Renal pelvis (tissue), 12 donors: Measurements from ENCODE around the gene RRP1. TPM values are rescaled to one million over a fixed set of nuclear protein-coding genes. Genes with fewer than 3 reads are reported as not detected.

ENCODE experiments used
- DNase-seq: peaks from one replicate; pipeline ENCODE4 v3.0.0-alpha.2; 2013
- long read RNA-seq, 16 experiments: transcript quantifications; one replicate each; lab custom pipeline, GENCODE V29; 2026
- polyA plus RNA-seq, 3 donors: library from polyadenylated mRNA; unstranded; fragments of 120-200 nt; gene quantifications; one replicate each; pipeline ENCODE4 v1.2.1, GENCODE V29; 2013; ENCODE audit not compliant: insufficient read length in 3 of 3

Gene RRP1, protein sequence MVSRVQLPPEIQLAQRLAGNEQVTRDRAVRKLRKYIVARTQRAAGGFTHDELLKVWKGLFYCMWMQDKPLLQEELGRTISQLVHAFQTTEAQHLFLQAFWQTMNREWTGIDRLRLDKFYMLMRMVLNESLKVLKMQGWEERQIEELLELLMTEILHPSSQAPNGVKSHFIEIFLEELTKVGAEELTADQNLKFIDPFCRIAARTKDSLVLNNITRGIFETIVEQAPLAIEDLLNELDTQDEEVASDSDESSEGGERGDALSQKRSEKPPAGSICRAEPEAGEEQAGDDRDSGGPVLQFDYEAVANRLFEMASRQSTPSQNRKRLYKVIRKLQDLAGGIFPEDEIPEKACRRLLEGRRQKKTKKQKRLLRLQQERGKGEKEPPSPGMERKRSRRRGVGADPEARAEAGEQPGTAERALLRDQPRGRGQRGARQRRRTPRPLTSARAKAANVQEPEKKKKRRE
- polyA plus RNA-seq, result 10 to 100 TPM; 31.3 to 35.8 (median 31.7) TPM
- long read RNA-seq, donor 1, transcript RRP1-207 (13 exons, 3,022 nt), result major isoform, 6 of 6 reads
- long read RNA-seq, donor 1, partial matches to known transcripts, result 0 of 6 reads
- long read RNA-seq, donor 1, other reads (novel, unspliced or antisense), result 0 of 6 reads
- long read RNA-seq, donor 2, transcript RRP1-207 (13 exons, 3,022 nt), result major isoform, 15 of 16 reads
- long read RNA-seq, donor 2, partial matches to known transcripts, result 0 of 16 reads
- long read RNA-seq, donor 2, other reads (novel, unspliced or antisense), result 0 of 16 reads
- long read RNA-seq, donor 3, transcript RRP1-207 (13 exons, 3,022 nt), result major isoform, 8 of 8 reads
- long read RNA-seq, donor 3, partial matches to known transcripts, result 0 of 8 reads
- long read RNA-seq, donor 3, other reads (novel, unspliced or antisense), result 0 of 8 reads
- long read RNA-seq, donor 4, transcript RRP1-207 (13 exons, 3,022 nt), result major isoform, 9 of 9 reads
- long read RNA-seq, donor 4, partial matches to known transcripts, result 0 of 9 reads
- long read RNA-seq, donor 4, other reads (novel, unspliced or antisense), result 0 of 9 reads
- long read RNA-seq, donor 5, partial matches to known transcripts, result 0 of 1 reads
- long read RNA-seq, donor 5, other reads (novel, unspliced or antisense), result 0 of 1 reads
- long read RNA-seq, donor 6, transcript RRP1-207 (13 exons, 3,022 nt), result major isoform, 6 of 7 reads
- long read RNA-seq, donor 6, partial matches to known transcripts, result 0 of 7 reads
- long read RNA-seq, donor 6, other reads (novel, unspliced or antisense), result 0 of 7 reads
- long read RNA-seq, donor 7, transcript RRP1-207 (13 exons, 3,022 nt), result major isoform, 12 of 13 reads
- long read RNA-seq, donor 7, partial matches to known transcripts, result 0 of 13 reads
- long read RNA-seq, donor 7, other reads (novel, unspliced or antisense), result 0 of 13 reads
- long read RNA-seq, donor 8, partial matches to known transcripts, result 0 of 2 reads
- long read RNA-seq, donor 8, other reads (novel, unspliced or antisense), result 0 of 2 reads
- long read RNA-seq, donor 9, transcript RRP1-207 (13 exons, 3,022 nt), result major isoform, 9 of 11 reads
- long read RNA-seq, donor 9, partial matches to known transcripts, result 0 of 11 reads
- long read RNA-seq, donor 9, other reads (novel, unspliced or antisense), result 0 of 11 reads
- long read RNA-seq, donor 10, partial matches to known transcripts, result 0 of 4 reads
- long read RNA-seq, donor 10, other reads (novel, unspliced or antisense), result 0 of 4 reads
- long read RNA-seq, donor 11, transcript RRP1-207 (13 exons, 3,022 nt), result major isoform, 5 of 6 reads
- long read RNA-seq, donor 11, partial matches to known transcripts, result 0 of 6 reads
- long read RNA-seq, donor 11, other reads (novel, unspliced or antisense), result 0 of 6 reads
- long read RNA-seq, donor 12, transcript RRP1-207 (13 exons, 3,022 nt), result major isoform, 11 of 13 reads
- long read RNA-seq, donor 12, partial matches to known transcripts, result 0 of 13 reads
- long read RNA-seq, donor 12, other reads (novel, unspliced or antisense), result 0 of 13 reads
- long read RNA-seq, donor 13, partial matches to known transcripts, result 0 of 3 reads
- long read RNA-seq, donor 13, other reads (novel, unspliced or antisense), result 0 of 3 reads
- long read RNA-seq, donor 14, partial matches to known transcripts, result 0 of 4 reads
- long read RNA-seq, donor 14, other reads (novel, unspliced or antisense), result 0 of 4 reads
- long read RNA-seq, donor 15, transcript RRP1-207 (13 exons, 3,022 nt), result major isoform, 10 of 10 reads
- long read RNA-seq, donor 15, partial matches to known transcripts, result 0 of 10 reads
- long read RNA-seq, donor 15, other reads (novel, unspliced or antisense), result 0 of 10 reads
- long read RNA-seq, donor 16, transcript RRP1-207 (13 exons, 3,022 nt), result major isoform, 8 of 8 reads
- long read RNA-seq, donor 16, partial matches to known transcripts, result 0 of 8 reads
- long read RNA-seq, donor 16, other reads (novel, unspliced or antisense), result 0 of 8 reads

DNA sequence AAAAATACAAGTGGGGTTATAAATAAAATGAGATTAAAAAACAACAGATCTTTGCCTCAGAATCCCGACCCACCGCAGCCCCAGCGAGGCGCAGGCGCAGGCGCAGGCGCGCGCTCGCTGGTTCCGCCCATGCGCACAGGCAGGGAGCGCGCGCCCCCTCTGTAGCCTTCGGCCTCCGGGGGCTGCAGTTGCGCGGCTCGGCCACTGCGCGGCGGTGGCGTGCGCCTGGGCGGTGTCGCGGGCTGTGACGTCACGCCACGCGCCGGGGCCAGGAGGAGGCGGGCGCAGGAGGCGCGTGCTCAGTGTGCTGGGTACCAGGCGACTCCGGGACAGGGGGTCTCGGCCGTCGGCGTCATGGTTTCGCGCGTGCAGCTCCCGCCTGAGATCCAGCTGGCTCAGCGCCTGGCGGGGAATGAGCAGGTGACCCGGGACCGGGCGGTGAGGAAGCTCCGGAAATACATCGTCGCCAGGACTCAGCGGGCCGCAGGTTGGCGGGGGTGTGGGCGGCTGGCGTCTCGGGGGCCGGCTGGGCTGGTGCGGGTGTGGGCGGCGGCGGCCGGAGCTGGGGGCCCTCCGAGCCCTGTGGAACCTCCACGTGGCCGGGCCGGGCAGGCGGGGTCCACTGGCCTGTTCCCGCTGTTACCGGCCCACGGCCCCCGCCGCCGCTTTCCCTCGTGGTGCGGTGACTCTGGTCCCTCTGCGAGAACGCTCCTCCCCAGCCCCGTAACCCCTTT, at the start of gene RRP1:
TSS of gene RRP1 (plus strand) at position 302 of the 734 bp plus-strand sequence. CDS start at position 355, 53 bp downstream.
- peak; percentile 91 for DNase-seq

DNA sequence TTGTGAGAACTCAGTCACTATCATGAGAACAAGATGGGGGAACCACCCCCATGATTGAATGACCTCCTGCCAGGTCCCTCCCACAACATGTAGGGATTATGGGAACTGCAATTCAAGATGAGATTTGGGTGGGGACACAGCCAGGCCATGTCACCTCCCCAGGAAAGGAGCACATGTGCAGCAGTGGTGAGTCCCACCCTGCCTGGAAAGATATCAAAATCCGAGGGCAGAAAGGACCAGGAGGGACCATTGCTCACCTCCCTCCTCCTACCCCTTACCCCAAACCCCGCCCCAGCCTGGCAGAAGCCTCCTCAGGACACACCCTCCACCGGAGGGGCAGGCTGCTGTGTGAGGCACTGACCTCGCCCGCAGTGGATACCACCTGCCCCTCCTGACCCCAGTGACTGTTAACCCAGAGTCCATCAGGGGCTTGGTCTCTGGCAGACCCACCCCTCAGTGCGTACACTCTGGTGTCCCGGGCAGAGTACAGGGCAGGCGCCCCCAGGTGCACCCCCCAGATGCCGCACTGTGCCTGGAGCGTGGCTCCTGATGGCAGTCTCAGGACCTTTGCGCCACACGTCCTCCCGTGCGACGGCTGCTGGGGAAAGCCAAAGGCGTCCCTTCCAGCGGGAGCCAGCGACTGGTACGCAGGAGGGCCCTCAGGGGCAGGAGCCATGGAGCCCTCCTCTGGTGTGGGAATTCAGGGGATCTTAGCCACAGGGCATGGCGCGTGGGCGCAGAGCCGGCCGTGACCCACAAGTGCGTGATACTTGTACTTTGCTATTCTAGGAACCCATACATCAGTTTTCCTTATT, 49.5 kb upstream of the RRP1 start:
- DNase-seq, result no peak

DNA sequence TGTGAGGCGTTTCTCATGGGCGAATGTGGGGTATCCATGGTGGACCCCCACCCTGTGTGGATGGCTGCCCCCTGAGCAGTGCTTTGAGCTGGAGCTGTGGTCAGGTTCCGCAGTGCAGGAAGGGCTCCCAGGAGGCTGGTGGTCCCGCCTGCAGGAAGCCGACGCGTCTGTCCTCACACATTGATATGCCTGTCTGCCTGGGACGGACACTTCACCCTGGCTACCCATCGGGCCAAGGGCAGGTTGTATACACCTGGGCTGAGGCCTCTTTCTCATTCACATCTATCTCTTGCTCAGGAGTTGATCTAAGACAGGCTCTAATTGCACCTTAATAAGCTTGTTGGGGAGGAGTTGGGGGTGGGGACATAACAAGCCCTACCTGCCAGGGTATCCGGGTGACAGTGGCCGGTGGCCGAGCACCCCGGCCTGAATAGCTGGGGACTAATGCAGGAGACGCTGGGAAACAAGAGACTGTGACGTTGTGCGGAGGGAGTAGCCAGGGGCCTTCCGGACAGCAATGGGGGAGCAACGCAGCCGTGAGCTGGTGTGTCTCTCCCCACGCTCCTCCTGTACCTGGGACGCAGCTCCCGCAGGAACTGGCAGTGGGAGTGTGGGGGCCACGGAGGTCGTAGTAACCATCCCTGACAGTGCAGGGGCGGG, 48.8 kb upstream of the RRP1 start:
- peak; percentile 76 for DNase-seq

DNA sequence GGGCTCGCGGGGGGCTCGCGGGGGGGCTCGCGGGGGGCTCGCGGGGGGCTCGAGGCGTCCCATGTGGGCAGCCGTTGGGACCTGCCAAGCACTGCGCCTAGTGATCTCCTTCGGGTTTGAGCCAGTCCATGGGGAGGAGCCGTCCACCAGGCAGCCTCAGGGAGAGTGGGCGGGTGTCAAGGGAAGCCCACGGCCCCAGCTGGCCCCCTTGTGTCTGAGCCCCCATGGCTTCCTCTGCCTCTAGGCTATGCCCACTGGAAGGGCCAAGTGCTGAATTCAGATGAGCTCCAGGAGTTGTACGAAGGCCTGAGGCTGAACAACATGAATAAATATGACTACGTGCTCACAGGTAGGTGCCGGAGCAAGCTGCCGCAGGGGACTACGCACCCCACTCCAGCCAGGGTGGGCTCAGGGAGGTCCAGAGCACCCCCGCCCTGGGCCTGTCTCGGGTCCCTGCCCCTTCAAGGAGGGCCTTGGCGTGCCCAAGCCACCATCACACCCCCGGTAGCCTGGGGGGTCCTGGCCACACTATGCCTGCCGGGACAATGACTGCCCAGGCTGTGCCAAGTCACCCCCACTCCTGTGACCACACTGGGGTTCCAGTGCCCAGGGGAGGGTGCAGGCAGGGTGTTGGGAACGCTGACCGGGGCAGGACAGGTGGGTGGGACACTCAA, 47.8 kb upstream of the RRP1 start:
- no peak for DNase-seq

DNA sequence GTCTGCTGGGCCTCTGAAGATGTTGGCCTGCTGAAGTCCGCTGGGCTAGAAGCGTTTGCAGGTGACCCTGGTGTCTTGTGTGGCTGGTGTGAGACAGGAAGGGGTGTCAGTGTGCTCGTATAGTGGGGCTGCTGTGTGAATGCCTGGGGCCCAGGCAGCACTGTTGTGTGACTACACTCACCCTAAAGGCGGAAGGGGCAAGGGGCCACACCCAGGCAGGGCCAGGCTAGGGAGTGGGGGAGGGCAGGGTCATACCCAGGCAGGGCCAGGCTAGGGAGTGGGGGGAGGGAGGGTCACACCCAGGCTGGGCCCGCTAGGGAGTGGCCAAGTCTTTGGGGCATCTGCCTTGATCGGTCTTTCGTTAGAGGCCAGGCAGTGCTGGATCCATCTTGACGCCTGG, 45.4 kb upstream of the RRP1 start:
- no peak for DNase-seq

DNA sequence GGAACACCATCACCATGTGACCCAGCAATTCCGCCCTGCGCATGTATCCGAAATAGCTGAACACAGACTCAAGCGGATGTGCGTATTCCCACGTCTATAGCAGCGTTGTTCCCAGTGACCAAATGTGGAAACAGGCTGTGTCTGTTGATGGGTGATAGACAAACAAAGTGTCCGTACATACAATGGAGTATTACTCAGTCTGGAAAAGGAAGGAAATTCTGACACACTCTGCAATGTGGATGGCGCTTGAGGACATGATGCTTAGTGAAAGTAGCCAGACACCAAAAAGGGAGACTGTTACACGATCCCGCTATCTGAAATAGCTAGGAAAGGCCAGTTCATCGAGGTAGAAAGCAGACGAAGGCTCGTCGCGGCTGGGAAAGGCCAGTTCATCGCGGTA, 44.7 kb upstream of the RRP1 start:
- no peak for DNase-seq

DNA sequence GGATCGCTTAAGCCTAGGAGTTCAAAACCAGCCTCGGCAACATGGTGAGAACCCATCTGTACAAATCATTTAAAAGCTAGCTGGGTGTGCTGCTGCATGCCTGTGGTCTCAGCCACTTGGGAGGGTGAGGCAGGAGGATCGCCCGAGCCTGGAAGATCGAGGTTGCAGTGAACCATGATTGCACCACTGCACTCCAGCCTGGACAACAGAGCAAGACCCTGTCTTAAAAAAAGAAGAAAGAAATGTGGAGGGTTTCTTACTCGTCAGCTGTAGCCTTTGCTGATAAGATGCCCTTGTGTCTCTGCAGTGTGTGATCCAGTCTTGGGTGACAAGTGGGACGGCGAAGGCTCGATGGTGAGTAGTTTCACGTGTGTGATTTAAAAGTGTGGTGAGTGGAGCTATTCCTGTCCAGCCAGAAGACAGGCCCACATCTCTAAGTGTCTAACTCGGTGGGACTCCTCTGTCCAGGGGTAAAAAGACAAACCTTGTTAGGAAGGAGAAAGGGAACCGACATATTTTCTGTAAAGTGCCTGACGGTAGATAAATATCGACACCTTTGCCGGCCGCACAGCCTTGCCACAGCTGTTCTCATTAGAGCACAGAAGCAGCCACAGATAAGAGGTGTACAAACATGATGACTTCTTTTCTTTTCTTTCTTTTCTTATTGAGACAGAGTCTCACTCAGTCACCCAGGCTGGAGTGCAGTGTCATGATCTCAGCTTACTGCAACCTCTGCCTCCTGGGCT, 43.4 kb upstream of the RRP1 start:
- no peak for DNase-seq

DNA sequence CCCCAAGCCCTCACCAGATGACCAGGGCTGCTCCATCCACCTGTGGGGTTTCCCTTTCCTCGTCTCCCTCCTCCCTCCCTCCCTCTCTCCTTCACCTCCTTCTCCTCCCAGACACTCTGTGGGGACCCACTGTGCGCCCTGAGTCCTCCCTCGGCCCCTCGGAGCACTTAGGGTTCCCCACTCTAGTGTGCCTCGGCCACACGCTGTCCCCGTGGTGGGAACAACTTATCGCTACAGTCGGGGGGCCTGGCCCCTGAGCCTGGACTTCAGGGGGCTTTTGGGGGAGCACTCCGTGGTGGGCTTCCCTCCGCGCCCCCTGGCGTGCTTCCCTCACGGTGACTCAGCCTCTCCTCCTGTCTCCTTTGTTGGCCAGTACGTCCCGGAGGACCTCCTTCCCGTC, 40.8 kb upstream of the RRP1 start:
- no peak for DNase-seq

DNA sequence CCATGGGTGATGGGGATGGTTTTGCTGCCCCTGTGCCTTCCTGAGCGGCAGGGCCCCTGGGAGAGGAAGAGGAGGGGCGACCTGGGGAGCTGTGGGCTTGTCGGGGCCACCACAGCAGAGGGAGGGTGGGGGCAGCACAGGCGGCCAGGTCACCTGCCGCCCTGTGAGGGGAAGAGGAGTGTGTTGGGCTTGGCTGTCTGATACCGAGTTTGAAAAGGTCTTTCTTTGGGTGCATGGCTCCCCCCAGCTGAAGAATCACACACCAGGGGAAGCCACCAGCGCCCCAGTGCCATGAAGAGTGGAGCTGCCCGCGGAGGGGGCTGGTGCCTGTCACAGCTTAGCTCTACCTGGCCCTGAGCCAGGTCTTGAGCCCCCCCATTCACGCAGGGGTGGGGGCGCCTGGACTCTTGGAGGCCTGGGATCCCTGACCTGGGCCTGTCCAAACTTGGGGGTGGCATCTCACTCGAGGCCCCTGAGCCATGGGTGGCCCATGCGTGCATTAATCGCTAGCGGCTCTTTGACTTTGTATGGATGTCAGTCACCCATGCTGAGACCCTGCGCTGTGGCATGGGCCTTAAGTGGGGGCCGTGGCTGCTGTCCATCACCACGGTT, 39.6 kb upstream of the RRP1 start:
- DNase-seq, result no peak

DNA sequence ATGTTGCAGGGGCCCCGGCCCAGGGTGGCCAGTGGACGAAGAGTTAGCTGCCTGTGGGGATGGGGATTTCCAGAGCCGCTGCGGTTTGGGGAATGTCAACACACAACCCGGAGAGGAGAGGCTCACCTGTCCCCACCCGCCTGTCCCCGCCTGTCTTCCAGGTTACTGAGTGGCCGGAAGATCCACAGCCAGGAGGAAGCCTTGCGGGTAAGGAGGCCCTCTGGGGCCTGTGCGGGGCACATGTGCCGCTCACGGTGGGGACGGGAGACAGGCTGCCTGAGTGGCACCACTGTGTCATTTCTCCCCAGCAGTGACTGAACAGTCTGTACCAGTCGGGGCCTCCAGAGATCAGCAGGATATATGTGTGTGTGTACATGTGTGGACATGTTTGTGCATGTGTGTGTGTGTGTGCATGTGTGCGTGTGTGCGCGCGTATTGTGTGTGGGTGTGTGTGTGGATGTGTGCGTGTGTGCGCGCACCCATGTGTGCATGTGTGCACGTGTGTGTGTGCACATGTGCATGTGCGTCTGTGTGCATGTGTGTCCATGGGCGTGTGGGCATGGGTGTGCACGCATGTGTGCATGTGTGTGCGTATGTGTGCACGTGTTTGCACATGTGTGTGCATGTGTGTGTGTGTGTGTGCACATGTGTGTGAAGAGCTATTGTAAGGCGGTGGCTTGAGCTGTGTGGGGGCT, 38.9 kb upstream of the RRP1 start:
- no peak for DNase-seq

DNA sequence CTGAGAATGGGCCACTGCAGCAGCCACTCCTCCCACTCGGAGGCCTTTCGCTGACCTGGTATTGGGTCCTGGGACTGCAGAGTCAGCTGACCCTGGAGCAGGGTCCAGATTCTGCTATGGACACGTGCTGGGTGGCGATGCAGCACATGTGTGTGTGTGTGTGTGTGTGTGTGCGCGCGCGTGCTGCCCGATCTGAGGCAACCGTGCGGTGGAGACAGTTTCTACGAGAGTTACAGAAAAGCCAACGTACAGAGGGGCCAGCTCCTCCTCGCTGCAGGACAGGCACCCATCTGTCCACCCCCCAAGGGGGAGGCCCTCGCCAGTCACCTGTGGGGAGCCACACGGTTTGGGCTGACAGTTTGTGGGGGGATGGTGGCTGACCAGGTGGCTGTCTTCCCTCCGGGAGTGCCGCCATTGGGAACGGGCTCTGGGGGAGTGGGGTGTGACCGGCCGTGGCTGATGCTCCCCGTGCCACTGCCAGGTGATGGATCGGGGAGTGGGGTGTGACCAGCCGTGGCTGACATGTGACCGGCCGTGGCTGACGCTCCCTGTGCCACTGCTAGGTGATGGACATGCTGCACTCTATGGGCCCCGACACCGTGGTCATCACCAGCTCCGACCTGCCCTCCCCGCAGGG, 37.3 kb upstream of the RRP1 start:
- DNase-seq, result no peak

DNA sequence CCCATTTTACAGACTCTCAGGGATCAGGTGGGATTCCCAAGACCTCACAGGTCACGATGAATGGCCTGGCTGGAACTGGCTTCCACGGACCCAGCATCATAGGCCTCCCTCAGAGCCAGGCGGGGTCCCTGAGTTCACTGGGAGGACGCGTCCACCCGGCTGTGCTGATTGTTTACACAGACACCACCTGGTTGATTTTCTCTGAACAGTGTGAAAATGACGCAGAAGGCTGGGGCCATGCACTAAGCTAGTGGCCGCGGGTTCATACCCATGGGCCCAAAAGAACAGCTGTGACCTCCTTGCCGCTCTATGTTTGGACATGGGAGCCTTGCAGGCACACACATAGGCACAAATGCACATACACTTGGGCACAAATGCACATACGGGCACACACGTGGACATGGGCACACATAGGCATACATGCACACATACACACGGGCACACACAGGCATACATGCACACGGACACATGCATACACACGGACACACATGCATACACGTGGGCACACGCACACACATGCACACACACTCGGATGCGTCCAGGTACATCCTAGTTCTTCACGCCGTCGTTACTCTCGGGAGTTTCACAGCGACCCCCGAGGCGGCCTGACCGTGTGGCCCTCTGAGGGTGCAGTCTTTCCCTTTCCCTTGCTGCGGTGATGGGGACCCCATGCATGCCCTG, 36.5 kb upstream of the RRP1 start:
- no peak for DNase-seq

DNA sequence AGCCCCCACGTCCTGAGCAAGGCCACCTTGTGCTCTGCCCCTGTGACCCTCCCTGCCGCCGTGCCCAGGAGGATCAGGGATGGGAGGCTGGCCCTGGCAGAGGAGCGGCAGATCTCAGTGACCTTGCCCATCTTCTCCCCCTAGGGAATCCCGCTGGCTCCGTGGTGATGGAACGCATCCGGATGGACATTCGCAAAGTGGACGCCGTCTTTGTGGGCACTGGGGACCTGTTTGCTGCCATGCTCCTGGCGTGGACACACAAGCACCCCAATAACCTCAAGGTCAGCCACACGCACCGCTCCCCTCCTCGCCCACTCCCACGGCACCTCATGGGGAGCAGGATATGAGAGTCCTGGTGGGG, 36.0 kb upstream of the RRP1 start:
- DNase-seq, result no peak
